Keratinocyte (primary cell): Measurements from ENCODE around the gene LSM5. TPM values are rescaled to one million over a fixed set of nuclear protein-coding genes. Genes with fewer than 3 reads are reported as not detected.

ENCODE experiments used
- DNase-seq: peaks from one replicate; pipeline ENCODE4 v3.0.0-alpha.2; 2011; ENCODE audit warnings: low read depth, missing footprints, low spot score
- FAIRE-seq: peaks from 2 replicates; lab custom pipeline; 2011; peaks lifted over from hg19 to GRCh38; lab: Jason Lieb, UNC
- H2AFZ ChIP-seq: 2 replicates; pipeline ENCODE4 v1.6.0; 2012; ENCODE audit warnings: low read length, control low read depth, inconsistent platforms; ENCODE audit not compliant: control insufficient read depth
- H3K27ac ChIP-seq: 2 replicates; pipeline ENCODE4 v1.5.1; 2011; ENCODE audit warnings: low read length; ENCODE audit not compliant: control insufficient read depth, insufficient read depth
- H3K27me3 ChIP-seq: 3 replicates; pipeline ENCODE4 v1.6.0; 2011; ENCODE audit warnings: low read length; ENCODE audit not compliant: control insufficient read depth, insufficient read depth; ENCODE audit errors: extremely low read depth
- H3K36me3 ChIP-seq, 2 experiments: 2 replicates in 1 of 2; 3 replicates in 1 of 2; pipeline ENCODE4 v1.5.1; 2011; ENCODE audit warnings: low read length in 2 of 2, mild to moderate bottlenecking in 1 of 2; ENCODE audit not compliant: control insufficient read depth in 2 of 2, insufficient read depth in 2 of 2; ENCODE audit errors: extremely low read depth in 1 of 2
- H3K4me1 ChIP-seq: 3 replicates; pipeline ENCODE4 v1.5.1; 2011; ENCODE audit warnings: low read length; ENCODE audit not compliant: control insufficient read depth, insufficient read depth; ENCODE audit errors: extremely low read depth
- H3K4me2 ChIP-seq: 3 replicates; pipeline ENCODE4 v1.6.0; 2011; ENCODE audit warnings: low read depth, low read length; ENCODE audit not compliant: control insufficient read depth, insufficient read depth; ENCODE audit errors: extremely low read depth
- H3K4me3 ChIP-seq, 3 experiments: fragments of 200-600 bp in 1 of 3; sonication (generic) in 1 of 3; 2 replicates in 2 of 3; 3 replicates in 1 of 3; pipeline ENCODE4 v1.5.1; 2011 to 2016; ENCODE audit warnings: low read length in 3 of 3, mild to moderate bottlenecking in 3 of 3, control low read depth in 2 of 3, inconsistent platforms in 1 of 3, low read depth in 1 of 3, mixed read lengths in 1 of 3, mixed run types in 1 of 3, moderate library complexity in 1 of 3; ENCODE audit not compliant: control insufficient read depth in 2 of 3, insufficient read depth in 2 of 3; ENCODE audit errors: extremely low read depth in 1 of 3
- H3K79me2 ChIP-seq: 2 replicates; pipeline ENCODE4 v1.6.0; 2012; ENCODE audit warnings: low read length; ENCODE audit not compliant: control insufficient read depth, insufficient read depth
- H3K9ac ChIP-seq: 3 replicates; pipeline ENCODE4 v1.6.0; 2011; ENCODE audit warnings: low read length; ENCODE audit not compliant: control insufficient read depth, insufficient read depth; ENCODE audit errors: extremely low read depth
- H3K9me1 ChIP-seq: 3 replicates; pipeline ENCODE4 v1.6.0; 2011; ENCODE audit warnings: low read length; ENCODE audit not compliant: control insufficient read depth, insufficient read depth; ENCODE audit errors: extremely low read depth
- H3K9me3 ChIP-seq: 2 replicates; pipeline ENCODE4 v1.5.1; 2012; ENCODE audit warnings: low read depth, low read length; ENCODE audit not compliant: control insufficient read depth
- H4K20me1 ChIP-seq: 3 replicates; pipeline ENCODE4 v1.6.0; 2011; ENCODE audit warnings: low read length; ENCODE audit not compliant: control insufficient read depth, insufficient read depth; ENCODE audit errors: extremely low read depth
- EZH2 ChIP-seq: IDR thresholded peaks from one replicate; pipeline ENCODE4 v1.6.1; 2012; ENCODE audit warnings: inconsistent platforms, mild to moderate bottlenecking, low read length, moderate library complexity
- dilution Hi-C: fragments of 300-500 bp; cut with MboI; formaldehyde crosslinking; loops from one replicate; pipeline ENCODE4 v1.7.0; 2020; ENCODE audit warnings: low sequenced_read_pairs; ENCODE audit not compliant: extremely low pct_ligation_motif_present
- polyA plus RNA-seq, 5 experiments: library from polyadenylated mRNA; depleted of rRNA in 3 of 5; stranded (reverse) in 3 of 5; stranded (forward) in 1 of 5; unstranded in 1 of 5; fragments of >200 nt; gene quantifications; 1 replicate in 1 of 5; 2 replicates in 3 of 5; 3 replicates in 1 of 5; pipeline versions ENCODE4 v1.2.1 to v1.2.3, GENCODE V29; 2011 to 2012; ENCODE audit warnings: missing spikeins in 2 of 5, low read depth in 1 of 5, low replicate concordance in 1 of 5
- TF ChIP-seq, protein P1 (sequence below), 3 experiments: IDR thresholded peaks in 1 of 3; conservative IDR thresholded peaks in 1 of 3; optimal IDR thresholded peaks in 1 of 3; 2 replicates in 2 of 3; 3 replicates in 1 of 3; pipeline versions ENCODE3 to v1.5.1; 2011; ENCODE audit warnings: low read length in 3 of 3, mild to moderate bottlenecking in 3 of 3, moderate library complexity in 2 of 3, control low read depth in 1 of 3, inconsistent platforms in 1 of 3; ENCODE audit not compliant: insufficient read depth in 2 of 3; ENCODE audit errors: extremely low read depth in 1 of 3

Gene LSM5
- polyA plus RNA-seq, 1 donor (not counting 4 experiments of a cell fraction or from before 2014, with no cell fraction given), result 90.2 TPM

DNA sequence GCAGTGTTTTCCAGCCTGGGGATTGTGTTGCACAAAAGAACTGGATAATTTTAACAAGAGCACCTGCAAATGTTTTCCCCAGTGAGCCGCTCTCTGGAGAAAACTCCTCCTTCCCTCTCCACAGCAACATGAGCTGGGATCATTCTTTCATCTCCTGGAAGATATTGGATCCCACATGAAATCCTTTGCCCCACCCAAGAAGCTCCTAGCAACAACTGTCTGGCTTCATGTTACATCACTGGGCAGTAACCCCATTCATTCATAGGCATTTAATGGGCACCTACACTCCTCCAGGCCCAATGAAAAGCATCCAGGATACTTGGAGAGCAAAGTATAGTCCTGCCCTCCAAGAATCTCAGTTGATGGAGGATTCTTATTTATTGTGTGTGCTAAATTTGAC is 27.2 kb downstream of the LSM5 start:
- Histone ChIP-seq H3K4me1 (no peaks in the 10 kb centered on the region), H2AFZ (no peak overlapping the region), H3K27me3 (no peaks in the 10 kb centered on the region), H4K20me1 (no peaks in the 10 kb centered on the region), H3K9me3 (no peaks in the 10 kb centered on the region), H3K4me2 (no peak overlapping the region), H3K9me1 (no peaks in the 10 kb centered on the region), H3K9ac (no peak overlapping the region), H3K79me2 (no peaks in the 10 kb centered on the region), H3K4me3 (no peak overlapping the region), H3K36me3 (no peaks in the 10 kb centered on the region), H3K27ac (no peak overlapping the region)
- FAIRE-seq (no peak), DNase-seq (no peak)
- dilution Hi-C loops, result no loop called here
- TF ChIP-seq, protein P1, sequence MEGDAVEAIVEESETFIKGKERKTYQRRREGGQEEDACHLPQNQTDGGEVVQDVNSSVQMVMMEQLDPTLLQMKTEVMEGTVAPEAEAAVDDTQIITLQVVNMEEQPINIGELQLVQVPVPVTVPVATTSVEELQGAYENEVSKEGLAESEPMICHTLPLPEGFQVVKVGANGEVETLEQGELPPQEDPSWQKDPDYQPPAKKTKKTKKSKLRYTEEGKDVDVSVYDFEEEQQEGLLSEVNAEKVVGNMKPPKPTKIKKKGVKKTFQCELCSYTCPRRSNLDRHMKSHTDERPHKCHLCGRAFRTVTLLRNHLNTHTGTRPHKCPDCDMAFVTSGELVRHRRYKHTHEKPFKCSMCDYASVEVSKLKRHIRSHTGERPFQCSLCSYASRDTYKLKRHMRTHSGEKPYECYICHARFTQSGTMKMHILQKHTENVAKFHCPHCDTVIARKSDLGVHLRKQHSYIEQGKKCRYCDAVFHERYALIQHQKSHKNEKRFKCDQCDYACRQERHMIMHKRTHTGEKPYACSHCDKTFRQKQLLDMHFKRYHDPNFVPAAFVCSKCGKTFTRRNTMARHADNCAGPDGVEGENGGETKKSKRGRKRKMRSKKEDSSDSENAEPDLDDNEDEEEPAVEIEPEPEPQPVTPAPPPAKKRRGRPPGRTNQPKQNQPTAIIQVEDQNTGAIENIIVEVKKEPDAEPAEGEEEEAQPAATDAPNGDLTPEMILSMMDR (optimal IDR thresholded peaks at IDR 0.05 in 1 of 3, IDR thresholded peaks at IDR 0.05 in 1 of 3, conservative IDR thresholded peaks at IDR 0.05 in 1 of 3; ENCODE audit: extremely low read depth in 1 of 3, insufficient read depth in 2 of 3, low read length in 3 of 3), result no peak
- no peak for TF ChIP-seq EZH2

DNA sequence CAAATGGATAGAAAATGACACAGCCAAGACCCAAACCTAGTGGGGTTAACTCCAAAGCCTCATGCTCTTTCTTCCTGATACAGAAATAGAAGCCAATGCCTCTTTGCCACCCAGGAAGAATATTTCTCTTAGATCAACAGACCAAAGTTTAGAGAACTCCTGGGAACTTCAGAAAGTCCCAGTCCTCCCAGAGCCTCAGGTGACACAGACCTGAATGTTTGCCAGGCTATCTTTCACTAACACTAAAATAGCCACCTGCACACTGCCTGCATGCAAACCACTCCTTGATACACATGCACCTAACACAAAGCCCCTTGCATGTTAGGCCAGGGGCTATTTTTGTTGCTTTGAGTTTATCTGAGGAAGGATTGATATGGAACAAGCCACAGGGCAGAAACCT is 27.7 kb downstream of the LSM5 start:
- no peak for FAIRE-seq
- H3K4me1 ChIP-seq, result no peaks in the 10 kb centered on the region
- no peaks in the 10 kb centered on the region for H3K9me1 ChIP-seq
- H3K9ac ChIP-seq, result no peak overlapping the region
- dilution Hi-C loops, result no loop called here
- no peak overlapping the region for H3K4me3 ChIP-seq
- TF ChIP-seq, protein P1 (optimal IDR thresholded peaks at IDR 0.05 in 1 of 3, IDR thresholded peaks at IDR 0.05 in 1 of 3, conservative IDR thresholded peaks at IDR 0.05 in 1 of 3; ENCODE audit: extremely low read depth in 1 of 3, insufficient read depth in 2 of 3, low read length in 3 of 3), result no peak
- no peak for TF ChIP-seq EZH2
- H3K27ac ChIP-seq, result no peak overlapping the region
- no peaks in the 10 kb centered on the region for H4K20me1 ChIP-seq
- no peaks in the 10 kb centered on the region for H3K27me3 ChIP-seq
- H3K4me2 ChIP-seq, result no peak overlapping the region
- H3K9me3 ChIP-seq, result no peaks in the 10 kb centered on the region
- no peaks in the 10 kb centered on the region for H3K79me2 ChIP-seq
- no peak for DNase-seq
- H3K36me3 ChIP-seq, result no peaks in the 10 kb centered on the region
- H2AFZ ChIP-seq, result no peak overlapping the region
